SU-DHL-6 (cell line): Measurements from ENCODE around the gene POLE4.

Experiments used
- CTCF ChIP-seq: fragments of 200-600 bp; sonication (generic); IDR thresholded peaks from one replicate; pipeline ENCODE4 v1.5.1; 2017; ENCODE audit warnings: antibody characterized with exemption, mild to moderate bottlenecking, low read length, moderate library complexity; ENCODE audit not compliant: insufficient read depth, poor library complexity, severe bottlenecking
- EZH2phosphoT487 ChIP-seq: fragments of 200-600 bp; sonication (generic), shearing (Covaris generic); conservative IDR thresholded peaks from 2 replicates; pipeline ENCODE4 v1.6.1; 2018; ENCODE audit warnings: mild to moderate bottlenecking, antibody characterized with exemption, low read length, moderate library complexity, mixed read lengths

- TF ChIP-seq CTCF: no peak
- TF ChIP-seq EZH2phosphoT487: no peak
These were observed 59.7 kb downstream of the POLE4 start for GRCh38 chr2:75018162-75018561.
